CD4-positive, CD25-positive, alpha-beta regulatory T cell (primary cell): Measurements from ENCODE around the gene CBLN1. TPM values are rescaled to one million over a fixed set of nuclear protein-coding genes. Genes with fewer than 3 reads are reported as not detected.
A peak's percentile ranks its signal among the peaks of the same experiment; 100 is the strongest.

ENCODE experiments used
- ATAC-seq, 2 donors: fragments of 150-1000 bp; cut with Tn5 transposase; one replicate each; pipeline ENCODE4 v1.10.0; 2021; ENCODE audit warnings: low read depth in 2 of 2, moderate number of reproducible peaks in 2 of 2, moderate library complexity in 1 of 2
- DNase-seq, 3 donors: peaks; one replicate each; pipeline versions ENCODE4 v3.0.0 to v3.0.0-alpha.2; 2012 to 2022; ENCODE audit warnings: mixed read lengths in 1 of 3
- H3K27ac ChIP-seq: one replicate; pipeline ENCODE4 v1.7.0; 2013; ENCODE audit warnings: mild to moderate bottlenecking, low read length; ENCODE audit not compliant: insufficient read depth, poor library complexity, severe bottlenecking
- H3K27me3 ChIP-seq: one replicate; pipeline ENCODE4 v1.7.0; 2013; ENCODE audit warnings: low read length; ENCODE audit not compliant: control insufficient read depth, insufficient read depth
- H3K36me3 ChIP-seq: one replicate; pipeline ENCODE4 v1.7.0; 2013; ENCODE audit warnings: mild to moderate bottlenecking, low read length, moderate library complexity; ENCODE audit not compliant: control insufficient read depth, insufficient read depth
- H3K4me1 ChIP-seq: 2 replicates; pipeline ENCODE4 v1.7.0; 2013; ENCODE audit warnings: mild to moderate bottlenecking, low read length; ENCODE audit not compliant: insufficient read depth, control insufficient read depth, poor library complexity, severe bottlenecking
- H3K4me3 ChIP-seq: one replicate; pipeline ENCODE4 v1.7.0; 2013; ENCODE audit warnings: low read depth, mild to moderate bottlenecking, low read length, moderate library complexity
- H3K9me3 ChIP-seq, 2 experiments: 1 replicate in 1 of 2; 2 replicates in 1 of 2; pipeline ENCODE4 v1.7.0; 2013; ENCODE audit warnings: low read length in 2 of 2, mild to moderate bottlenecking in 1 of 2, moderate library complexity in 1 of 2; ENCODE audit not compliant: control insufficient read depth in 2 of 2
- H3K27ac Mint-ChIP-seq, 3 donors: one replicate each; pipeline ENCODE4 v1.8.0; 2020 to 2022; ENCODE audit warnings: mild to moderate bottlenecking in 3 of 3, mixed read lengths in 3 of 3, moderate library complexity in 2 of 3
- H3K27me3 Mint-ChIP-seq: one replicate; pipeline ENCODE4 v1.8.0; 2022; ENCODE audit warnings: mild to moderate bottlenecking, mixed read lengths
- H3K36me3 Mint-ChIP-seq: one replicate; pipeline ENCODE4 v1.8.0; 2020; ENCODE audit warnings: mixed read lengths
- H3K4me1 Mint-ChIP-seq, 4 donors: one replicate each; pipeline ENCODE4 v1.8.0; 2020 to 2022; ENCODE audit warnings: mixed read lengths in 4 of 4, mild to moderate bottlenecking in 1 of 4
- H3K4me3 Mint-ChIP-seq, 4 donors: one replicate each; pipeline ENCODE4 v1.8.0; 2020 to 2022; ENCODE audit warnings: mild to moderate bottlenecking in 4 of 4, mixed read lengths in 4 of 4, moderate library complexity in 3 of 4
- H3K9me3 Mint-ChIP-seq, 7 donors: one replicate each; pipeline ENCODE4 v1.8.0; 2020 to 2022; ENCODE audit warnings: mixed read lengths in 7 of 7, mild to moderate bottlenecking in 3 of 7, moderate library complexity in 2 of 7
- polyA plus RNA-seq, 4 donors: library from polyadenylated mRNA; unstranded; fragments of 300-500 nt; fragmentation: Illumina TruSeq; gene quantifications; one replicate each; pipeline ENCODE4 v1.2.3, GENCODE V29; 2021
- total RNA-seq: library from RNA; stranded (reverse); gene quantifications from one replicate; pipeline ENCODE4 v1.2.3, GENCODE V29; 2022

The CBLN1 gene
- total and polyA plus RNA-seq, 5 donors from 2014 or later: not detected

- no peak overlapping the region for H3K27ac ChIP-seq
Measured at GRCh38 chr16:49276646-49277385, 4.8 kb downstream of the CBLN1 start.

GRCh38 chr16:49275870-49276269, 5.8 kb downstream of the CBLN1 start:
- Histone ChIP-seq H3K4me1 (no peaks in the 10 kb centered on the region), H3K4me3 (no peak overlapping the region), H3K27ac (no peak overlapping the region), H3K9me3 (no peaks in the 10 kb centered on the region), H3K27me3 (peaks cover 29% of the 10 kb centered on the region), H3K36me3 (no peaks in the 10 kb centered on the region)
- Mint-ChIP-seq H3K4me3 (no peak overlapping the region), H3K36me3 (no peaks in the 10 kb centered on the region), H3K27me3 (peaks cover 74% of the 10 kb centered on the region), H3K9me3 (peaks cover 0 to 10% (median 0%) of the 10 kb centered on the region in 7 donors), H3K4me1 (peaks cover 0 to 10% (median 3%) of the 10 kb centered on the region in 4 donors), H3K27ac (no peak overlapping the region)
- no peak for ATAC-seq
- no peak for DNase-seq

More at GRCh38 chr16:49276646-49277385, 4.8 kb downstream of the CBLN1 start:
- no peaks in the 10 kb centered on the region for H3K36me3 Mint-ChIP-seq
- H3K27me3 Mint-ChIP-seq: peaks cover 77% of the 10 kb centered on the region
- H3K27ac Mint-ChIP-seq: no peak overlapping the region
- Histone ChIP-seq H3K4me3 (no peak overlapping the region), H3K36me3 (no peaks in the 10 kb centered on the region), H3K4me1 (no peaks in the 10 kb centered on the region), H3K27me3 (peaks cover 29% of the 10 kb centered on the region), H3K9me3 (no peaks in the 10 kb centered on the region)
- no peak overlapping the region for H3K4me3 Mint-ChIP-seq
- H3K9me3 Mint-ChIP-seq: peaks cover 0 to 10% (median 0%) of the 10 kb centered on the region in 7 donors
- ATAC-seq (no peak), DNase-seq (no peak)
- H3K4me1 Mint-ChIP-seq: peaks cover 0 to 13% (median 3%) of the 10 kb centered on the region in 4 donors

DNA sequence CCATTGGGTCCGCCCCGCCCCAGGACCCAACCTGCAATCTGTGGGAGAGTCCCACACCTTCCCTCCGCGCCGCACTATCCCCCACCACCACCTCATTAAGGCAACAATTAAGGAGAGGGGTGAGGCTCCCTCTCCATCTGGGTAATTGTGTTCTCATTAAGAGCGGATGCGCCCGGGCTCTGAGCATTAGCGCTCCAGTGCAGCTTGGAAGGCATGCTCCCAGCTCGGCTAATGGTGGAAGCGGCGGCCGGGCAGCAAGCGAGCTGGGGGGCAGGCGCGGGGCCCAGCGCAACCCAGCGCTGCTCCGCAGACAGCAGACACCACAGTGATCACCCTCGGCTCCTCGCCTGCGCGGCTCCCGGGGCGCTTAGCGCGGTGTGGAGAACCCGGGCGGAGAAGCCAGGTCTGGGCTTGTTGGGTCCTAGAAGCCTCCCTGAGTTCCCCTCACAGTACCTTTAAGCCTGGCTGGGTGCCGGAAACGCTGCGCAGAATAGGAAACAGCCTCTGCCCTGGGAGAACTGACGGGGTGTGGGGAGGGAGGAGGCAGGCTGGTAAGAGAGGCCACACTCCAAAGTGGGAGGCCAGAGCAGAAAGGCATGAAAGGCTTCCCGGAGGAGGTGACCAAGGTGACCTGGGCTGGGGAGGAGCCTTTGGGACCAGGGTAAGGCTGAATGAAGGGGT, 6.4 kb downstream of the CBLN1 start:
- Histone ChIP-seq H3K4me3 (no peak overlapping the region), H3K27me3 (peaks cover 29% of the 10 kb centered on the region), H3K4me1 (no peaks in the 10 kb centered on the region), H3K9me3 (no peaks in the 10 kb centered on the region), H3K27ac (no peak overlapping the region), H3K36me3 (no peaks in the 10 kb centered on the region)
- DNase-seq (no peak), ATAC-seq (no peak)
- no peak overlapping the region for H3K27ac Mint-ChIP-seq
- H3K27me3 Mint-ChIP-seq: peaks cover 69% of the 10 kb centered on the region
- H3K9me3 Mint-ChIP-seq: peaks cover 0 to 10% (median 0%) of the 10 kb centered on the region in 7 donors
- no peak overlapping the region for H3K4me3 Mint-ChIP-seq
- H3K4me1 Mint-ChIP-seq: peaks cover 0 to 8% (median 3%) of the 10 kb centered on the region in 4 donors
- H3K36me3 Mint-ChIP-seq: no peaks in the 10 kb centered on the region

- H3K9me3 ChIP-seq: no peaks in the 10 kb centered on the region
Measured at GRCh38 chr16:49274591-49274990, 7.0 kb downstream of the CBLN1 start.

DNA sequence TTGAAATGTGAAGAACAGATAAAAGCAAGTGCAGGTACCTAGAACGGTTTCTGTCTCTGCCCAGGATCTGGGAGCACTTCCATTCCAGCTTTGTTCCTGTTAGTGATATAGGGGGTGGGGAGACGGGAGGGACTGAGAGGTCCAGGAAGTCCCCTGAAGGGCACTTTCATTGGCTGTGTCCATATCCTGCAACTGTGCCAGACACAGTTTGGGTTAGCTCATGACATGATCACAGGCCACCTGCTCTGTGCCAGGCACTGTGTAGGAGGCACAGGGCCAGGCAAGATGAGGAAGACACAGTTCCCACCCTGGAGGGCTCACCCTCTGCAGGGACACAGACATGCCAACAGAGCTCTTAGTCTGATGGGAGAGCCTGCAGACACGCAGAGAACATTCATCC, 7.9 kb downstream of the CBLN1 start:
- ATAC-seq (no peak), DNase-seq (no peak)
- Histone ChIP-seq H3K27me3 (peaks cover 25% of the 10 kb centered on the region), H3K4me1 (no peaks in the 10 kb centered on the region), H3K9me3 (no peaks in the 10 kb centered on the region), H3K4me3 (no peak overlapping the region), H3K36me3 (no peaks in the 10 kb centered on the region), H3K27ac (no peak overlapping the region)
- Mint-ChIP-seq H3K4me3 (no peak overlapping the region), H3K9me3 (peaks cover 0 to 10% (median 0%) of the 10 kb centered on the region in 7 donors), H3K27ac (no peak overlapping the region), H3K27me3 (peaks cover 57% of the 10 kb centered on the region), H3K36me3 (no peaks in the 10 kb centered on the region), H3K4me1 (peaks cover 0 to 5% (median 1%) of the 10 kb centered on the region in 4 donors)

More at GRCh38 chr16:49274591-49274990, 7.0 kb downstream of the CBLN1 start:
- no peak overlapping the region for H3K4me3 ChIP-seq
- peaks cover 29% of the 10 kb centered on the region for H3K27me3 ChIP-seq
- peak overlapping the region in 1 of 3 donors; percentile 48 for H3K27ac Mint-ChIP-seq
- H3K27ac ChIP-seq: no peak overlapping the region
- peaks cover 65% of the 10 kb centered on the region for H3K27me3 Mint-ChIP-seq
- peaks cover 0 to 10% (median 0%) of the 10 kb centered on the region in 7 donors for H3K9me3 Mint-ChIP-seq
- H3K36me3 ChIP-seq: no peaks in the 10 kb centered on the region
- no peaks in the 10 kb centered on the region for H3K36me3 Mint-ChIP-seq
- peaks cover 0 to 7% (median 3%) of the 10 kb centered on the region in 4 donors for H3K4me1 Mint-ChIP-seq
- ATAC-seq (no peak), DNase-seq (no peak)
- H3K4me3 Mint-ChIP-seq: no peak overlapping the region
- H3K4me1 ChIP-seq: no peaks in the 10 kb centered on the region

- Mint-ChIP-seq H3K27ac (no peak overlapping the region), H3K36me3 (no peaks in the 10 kb centered on the region), H3K27me3 (peaks cover 36% of the 10 kb centered on the region), H3K9me3 (peaks cover 0 to 11% (median 2%) of the 10 kb centered on the region in 7 donors), H3K4me1 (no peaks in the 10 kb centered on the region), H3K4me3 (no peak overlapping the region)
- no peak for DNase-seq
- no peaks in the 10 kb centered on the region for H3K9me3 ChIP-seq
- H3K36me3 ChIP-seq: no peaks in the 10 kb centered on the region
- no peak overlapping the region for H3K4me3 ChIP-seq
- ATAC-seq: no peak
- peaks cover 21% of the 10 kb centered on the region for H3K27me3 ChIP-seq
- no peak overlapping the region for H3K27ac ChIP-seq
- H3K4me1 ChIP-seq: no peaks in the 10 kb centered on the region
Measured at GRCh38 chr16:49271363-49271762, 10.3 kb downstream of the CBLN1 start.

GRCh38 chr16:49269201-49269600, 12.4 kb downstream of the CBLN1 start:
- Histone ChIP-seq H3K27me3 (peaks cover 12% of the 10 kb centered on the region), H3K4me1 (no peaks in the 10 kb centered on the region), H3K36me3 (no peaks in the 10 kb centered on the region), H3K4me3 (no peak overlapping the region), H3K27ac (no peak overlapping the region), H3K9me3 (no peaks in the 10 kb centered on the region)
- Mint-ChIP-seq H3K27me3 (peaks cover 16% of the 10 kb centered on the region), H3K4me1 (no peaks in the 10 kb centered on the region), H3K27ac (no peak overlapping the region), H3K36me3 (no peaks in the 10 kb centered on the region), H3K9me3 (peaks cover 0 to 10% (median 2%) of the 10 kb centered on the region in 7 donors), H3K4me3 (no peak overlapping the region)
- ATAC-seq (no peak), DNase-seq (no peak)
